Measurements from ENCODE around the gene ZNF12. TPM values are rescaled to one million over a fixed set of nuclear protein-coding genes. Genes with fewer than 3 reads are reported as not detected.
"Not testable (repeated sequence)": the region's sequence is repeated elsewhere in the genome, so short reads cannot be mapped to it uniquely, and the experiment has no call there.

Gene ZNF12
- 8.0 and 12.5 TPM in 2 replicates for total RNA-seq

DNA sequence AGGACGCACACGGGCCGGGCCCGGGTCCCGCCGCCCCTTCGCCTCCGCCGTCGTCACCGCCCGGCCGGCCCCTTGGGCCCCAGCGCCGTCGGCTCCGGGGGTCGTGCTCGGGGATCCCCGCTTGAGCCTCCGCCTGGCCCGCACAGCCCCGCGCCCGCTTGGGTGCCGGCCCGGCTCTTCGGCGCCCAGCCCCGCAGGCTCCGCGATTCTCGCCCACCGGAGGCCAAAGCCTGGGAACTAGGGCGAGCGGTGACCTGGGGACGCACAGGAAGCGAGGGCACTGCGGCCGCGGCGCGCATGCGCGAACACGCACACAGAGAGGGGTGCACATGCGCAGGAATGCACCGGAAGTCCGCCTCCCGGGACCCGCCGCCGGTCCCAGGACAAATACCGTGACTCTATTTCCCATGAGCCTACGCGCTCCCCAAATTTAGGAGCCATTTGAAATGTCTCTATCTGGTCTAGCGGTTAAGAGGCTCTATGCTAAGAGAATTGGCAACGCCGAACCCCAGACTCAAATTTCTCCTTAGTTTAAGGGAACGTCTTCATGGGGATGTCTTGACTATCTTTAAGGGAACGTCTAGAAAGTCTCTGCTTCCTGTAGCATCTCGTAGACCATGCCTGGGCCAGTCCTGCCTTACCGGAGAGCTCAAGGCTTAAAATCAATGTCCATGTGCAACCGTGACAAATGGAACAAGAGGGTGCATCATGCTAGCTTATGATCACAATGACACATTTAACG lies at the start of gene ZNF12:
TSS of gene ZNF12 (minus strand) at position 282 of the 742 bp plus-strand sequence. CDS start 1,774 bp downstream, outside the sequence.
- peak; percentile 45 for DNase-seq (ENCODE audit: low read depth)
- peak within 1 kb of the TSS; percentile 99 for H3K4me3 ChIP-seq (ENCODE audit: low read depth, low read length)
- TF ChIP-seq, protein P1, sequence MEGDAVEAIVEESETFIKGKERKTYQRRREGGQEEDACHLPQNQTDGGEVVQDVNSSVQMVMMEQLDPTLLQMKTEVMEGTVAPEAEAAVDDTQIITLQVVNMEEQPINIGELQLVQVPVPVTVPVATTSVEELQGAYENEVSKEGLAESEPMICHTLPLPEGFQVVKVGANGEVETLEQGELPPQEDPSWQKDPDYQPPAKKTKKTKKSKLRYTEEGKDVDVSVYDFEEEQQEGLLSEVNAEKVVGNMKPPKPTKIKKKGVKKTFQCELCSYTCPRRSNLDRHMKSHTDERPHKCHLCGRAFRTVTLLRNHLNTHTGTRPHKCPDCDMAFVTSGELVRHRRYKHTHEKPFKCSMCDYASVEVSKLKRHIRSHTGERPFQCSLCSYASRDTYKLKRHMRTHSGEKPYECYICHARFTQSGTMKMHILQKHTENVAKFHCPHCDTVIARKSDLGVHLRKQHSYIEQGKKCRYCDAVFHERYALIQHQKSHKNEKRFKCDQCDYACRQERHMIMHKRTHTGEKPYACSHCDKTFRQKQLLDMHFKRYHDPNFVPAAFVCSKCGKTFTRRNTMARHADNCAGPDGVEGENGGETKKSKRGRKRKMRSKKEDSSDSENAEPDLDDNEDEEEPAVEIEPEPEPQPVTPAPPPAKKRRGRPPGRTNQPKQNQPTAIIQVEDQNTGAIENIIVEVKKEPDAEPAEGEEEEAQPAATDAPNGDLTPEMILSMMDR (conservative IDR thresholded peaks at IDR 0.05; ENCODE audit: low read depth, low read length) = no peak

DNA sequence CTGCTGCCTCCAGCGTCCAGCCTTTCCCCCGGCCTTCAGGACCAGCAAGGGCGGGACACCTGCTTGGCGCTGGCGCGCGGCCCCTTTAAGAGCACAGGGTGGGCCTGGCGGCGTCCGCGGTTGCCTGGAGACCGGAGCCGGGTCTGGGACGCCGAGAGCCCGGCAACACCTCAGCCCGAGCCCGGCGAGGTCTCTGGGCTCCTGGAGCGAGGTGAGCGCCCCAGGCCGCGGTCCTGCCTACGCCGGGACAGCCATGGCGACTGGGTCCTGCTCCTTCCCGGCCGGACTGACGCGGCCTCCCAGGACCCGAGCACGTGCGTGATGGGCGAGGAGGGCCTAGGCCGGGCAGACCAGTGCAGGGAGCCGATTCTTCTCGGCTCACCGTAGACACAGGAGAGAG lies 47.2 kb upstream of the ZNF12 start, which contains the start of gene RSPH10B2:
TSS of gene RSPH10B2 (plus strand) at position 140 of the 400 bp plus-strand sequence. CDS start 3,575 bp downstream, outside the sequence.
- DNase-seq (ENCODE audit: low read depth); H3K4me3 ChIP-seq (ENCODE audit: low read depth, low read length): not testable (repeated sequence)

DNA sequence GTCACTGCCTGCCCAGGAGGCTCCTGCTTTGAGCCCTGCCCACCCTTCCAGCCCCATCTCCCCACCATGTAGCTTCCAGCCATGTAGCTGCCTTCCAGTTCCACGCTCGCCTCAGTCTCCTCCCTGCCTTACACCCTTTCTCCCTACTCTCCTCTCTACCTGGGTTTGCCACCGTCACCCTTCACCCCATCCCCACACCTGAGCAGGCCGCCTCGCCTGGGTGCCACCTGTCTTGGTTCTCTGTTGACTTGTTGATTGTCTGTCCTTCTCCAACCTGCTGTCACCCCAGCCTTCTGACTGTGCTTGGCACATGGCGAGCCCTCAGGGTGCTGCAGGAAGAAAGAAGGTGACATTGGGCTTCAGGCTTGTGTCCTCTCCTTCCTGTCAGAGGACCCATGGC lies 43.4 kb upstream of the ZNF12 start:
- H3K4me3 ChIP-seq (ENCODE audit: low read depth, low read length); DNase-seq (ENCODE audit: low read depth): not testable (repeated sequence)

DNA sequence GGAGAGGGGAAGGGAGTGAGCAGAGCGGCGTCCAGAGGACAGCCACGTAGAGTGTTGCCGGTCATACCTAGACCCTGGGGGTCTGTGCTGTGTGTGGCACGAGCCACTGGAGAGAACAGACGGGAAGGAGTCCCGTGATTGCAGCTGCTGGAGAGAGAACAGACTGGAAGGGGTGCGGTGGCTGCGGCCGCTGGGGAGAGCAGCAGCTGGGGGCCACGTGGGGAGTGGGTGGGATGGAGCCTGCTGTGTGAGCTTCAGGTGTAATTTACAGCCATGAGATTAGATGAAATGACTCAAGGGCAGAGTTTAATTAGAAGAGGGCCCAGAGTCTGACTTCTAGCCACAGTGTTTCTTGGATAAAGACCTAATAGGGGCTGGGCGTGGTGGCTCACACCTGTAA lies 42.6 kb upstream of the ZNF12 start:
- DNase-seq (ENCODE audit: low read depth); H3K4me3 ChIP-seq (ENCODE audit: low read depth, low read length): not testable (repeated sequence)

DNA sequence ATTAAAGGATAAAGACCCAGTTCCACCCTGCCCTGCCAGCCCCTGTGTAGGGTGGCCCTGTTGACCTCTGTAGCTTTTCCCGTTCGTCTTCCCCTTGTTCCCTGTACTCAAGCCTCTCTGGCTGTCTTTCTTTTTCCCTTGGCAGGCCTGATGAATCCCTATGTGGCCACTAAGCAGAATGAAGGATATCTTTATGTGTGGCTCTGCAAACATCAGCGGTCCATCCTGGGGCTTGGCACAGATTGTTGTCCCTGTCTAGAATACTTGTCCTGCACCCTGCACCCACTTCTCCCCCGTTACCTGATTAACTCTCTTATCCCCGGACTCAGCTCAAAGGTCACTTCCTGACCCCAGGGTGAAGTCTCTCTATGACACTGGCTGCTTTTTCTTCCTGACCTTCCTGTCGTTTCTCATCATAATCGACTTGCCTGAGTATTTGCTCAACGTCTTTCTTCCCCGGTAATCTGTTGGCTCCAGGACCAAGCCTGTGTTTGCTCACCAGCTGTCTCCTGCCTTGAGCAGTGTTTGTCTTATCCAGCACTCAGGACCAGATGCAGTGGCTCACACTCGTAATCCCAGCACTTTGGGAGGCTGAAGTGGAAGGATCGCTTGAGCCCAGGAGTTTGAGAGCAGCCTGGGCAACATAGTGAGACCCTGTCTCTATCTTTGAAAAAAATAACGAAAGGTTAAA lies 37.8 kb upstream of the ZNF12 start:
- not testable (repeated sequence) for H3K4me3 ChIP-seq (ENCODE audit: low read depth, low read length); DNase-seq (ENCODE audit: low read depth)

DNA sequence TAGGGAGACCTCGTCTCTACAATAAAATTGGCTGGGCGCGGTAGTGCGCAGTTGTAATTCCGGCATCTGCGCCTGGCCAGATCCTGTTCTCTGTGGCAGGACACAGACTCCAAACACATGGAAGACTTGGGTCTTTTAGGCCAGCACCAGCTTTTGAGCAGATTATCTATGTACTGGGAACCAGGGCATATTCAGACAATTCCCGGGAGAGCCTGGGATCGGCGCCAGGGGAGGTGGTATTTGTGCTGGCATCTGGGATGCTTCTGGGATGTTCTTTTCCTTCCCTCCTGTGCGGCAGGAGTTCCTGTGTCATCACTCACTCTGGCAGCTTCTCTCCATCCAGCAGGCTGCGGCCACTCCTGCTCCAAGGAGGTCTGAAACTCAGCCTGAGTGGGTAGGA lies 31.7 kb upstream of the ZNF12 start:
- not testable (repeated sequence) for DNase-seq (ENCODE audit: low read depth); H3K4me3 ChIP-seq (ENCODE audit: low read depth, low read length)

DNA sequence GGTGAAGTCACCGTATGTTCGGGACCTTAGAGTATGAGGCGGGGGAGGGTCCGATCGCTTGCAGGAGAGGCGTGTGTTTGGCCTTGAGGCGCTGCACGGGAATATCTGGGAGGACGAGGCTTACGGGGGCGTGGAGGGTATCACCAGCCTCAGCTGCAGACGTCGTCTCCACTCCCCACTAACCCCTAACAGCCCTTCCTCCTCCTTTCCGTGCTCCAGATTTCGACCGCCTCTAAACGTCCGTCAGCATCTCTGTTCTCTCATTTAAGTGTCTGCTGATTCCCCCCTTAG lies 23.5 kb upstream of the ZNF12 start:
- H3K4me3 ChIP-seq (ENCODE audit: low read depth, low read length) = peak overlapping the region; percentile 93
- TF ChIP-seq, protein P1 (conservative IDR thresholded peaks at IDR 0.05; ENCODE audit: low read depth, low read length) = no peak
- DNase-seq (ENCODE audit: low read depth) = no peak

DNA sequence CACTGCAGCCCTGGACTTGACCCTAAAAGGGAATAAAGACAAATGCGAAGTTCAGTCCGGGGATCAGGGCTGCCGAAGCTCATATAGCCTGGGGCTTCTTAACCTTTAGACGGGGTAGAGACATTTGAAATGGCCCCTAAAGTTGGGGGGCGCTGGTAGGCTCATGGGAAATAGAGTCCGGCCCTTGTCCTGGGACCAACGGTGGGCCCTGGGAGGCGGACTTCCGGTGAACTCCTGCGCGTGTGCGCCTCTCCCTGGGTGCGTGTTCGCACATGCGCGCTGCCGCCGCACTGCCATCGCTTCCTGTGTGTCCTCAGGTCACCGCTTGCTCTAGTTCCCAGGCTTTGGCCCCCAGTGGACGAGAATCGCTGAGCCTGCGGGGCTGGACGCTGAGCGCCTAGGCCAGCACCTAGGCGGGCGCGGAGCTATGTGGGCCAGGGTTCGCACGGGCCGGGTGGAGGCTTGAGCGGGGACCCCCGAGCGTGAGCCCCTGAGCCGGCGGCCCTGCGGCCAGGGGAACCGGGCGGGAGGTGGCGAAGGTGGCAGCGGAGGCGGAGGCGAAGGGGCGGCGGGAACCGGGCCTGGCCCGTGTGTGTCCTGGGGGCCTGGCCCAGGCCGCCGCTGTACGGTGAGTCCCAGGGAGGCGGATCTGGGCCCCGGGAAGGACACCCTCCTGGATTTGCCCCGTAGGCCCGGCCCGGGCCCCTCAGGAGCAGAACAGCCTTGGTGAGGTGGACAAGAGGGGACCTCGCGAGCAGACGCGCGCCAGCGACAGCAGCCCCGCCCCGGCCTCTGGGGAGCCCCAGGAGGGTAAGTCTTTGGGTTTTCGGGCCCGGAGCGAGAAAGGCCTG lies 23.0 kb upstream of the ZNF12 start:
- peak; percentile 72 for DNase-seq (ENCODE audit: low read depth)
- H3K4me3 ChIP-seq (ENCODE audit: low read depth, low read length) = peak overlapping the region; percentile 93
- TF ChIP-seq, protein P1 (conservative IDR thresholded peaks at IDR 0.05; ENCODE audit: low read depth, low read length) = no peak

DNA sequence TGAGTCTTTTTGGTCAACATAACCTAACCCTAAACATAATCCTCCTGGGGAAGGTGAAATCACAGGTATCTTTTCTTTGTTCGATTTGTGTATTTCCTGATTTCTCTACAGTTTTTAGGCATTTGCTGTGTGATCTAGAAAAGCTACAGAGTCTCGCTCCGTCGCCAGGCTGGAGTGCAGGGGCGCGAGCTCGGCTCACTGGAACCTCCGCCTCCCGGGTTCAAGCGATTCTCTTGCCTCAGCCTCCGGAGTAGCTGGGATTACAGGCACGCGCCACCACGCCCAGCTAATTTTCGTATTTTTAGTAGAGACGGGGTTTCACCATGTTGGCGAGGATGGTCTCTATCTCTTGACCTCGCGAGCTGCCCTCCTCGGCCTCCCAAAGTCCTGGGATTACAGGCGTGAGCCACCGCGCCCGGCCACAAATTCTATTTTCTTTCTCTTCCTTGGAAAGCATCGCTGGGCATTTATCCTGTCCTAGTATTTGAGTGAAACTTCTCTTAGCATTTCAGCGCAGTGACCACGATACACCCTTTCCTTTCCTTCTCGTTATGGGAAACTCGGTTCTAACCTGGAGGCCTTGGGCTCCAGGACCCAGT lies 22.2 kb upstream of the ZNF12 start:
- peak overlapping the region; percentile 93 for H3K4me3 ChIP-seq (ENCODE audit: low read depth, low read length)
- not testable (repeated sequence) for DNase-seq (ENCODE audit: low read depth)

DNA sequence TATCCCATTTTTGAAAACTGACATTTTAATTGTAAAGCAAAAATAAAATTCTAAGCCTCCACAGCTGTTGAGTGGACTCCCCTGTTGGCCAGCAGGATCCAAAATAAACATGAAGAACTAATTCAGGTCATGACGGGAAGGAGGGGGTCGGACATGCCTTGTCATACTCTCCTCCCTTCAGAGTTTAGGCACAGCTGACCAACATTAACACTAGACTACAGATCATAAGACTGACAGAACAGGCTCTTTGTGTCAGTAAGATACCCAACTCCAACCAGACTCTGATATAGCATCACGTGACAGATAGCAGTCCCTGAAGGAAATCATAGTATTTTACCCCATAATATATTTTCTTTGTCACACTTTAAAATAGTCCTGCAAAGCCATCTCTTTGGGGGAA lies 20.9 kb upstream of the ZNF12 start:
- DNase-seq (ENCODE audit: low read depth) = no peak
- TF ChIP-seq, protein P1 (conservative IDR thresholded peaks at IDR 0.05; ENCODE audit: low read depth, low read length) = no peak
- no peak overlapping the region for H3K4me3 ChIP-seq (ENCODE audit: low read depth, low read length)

DNA sequence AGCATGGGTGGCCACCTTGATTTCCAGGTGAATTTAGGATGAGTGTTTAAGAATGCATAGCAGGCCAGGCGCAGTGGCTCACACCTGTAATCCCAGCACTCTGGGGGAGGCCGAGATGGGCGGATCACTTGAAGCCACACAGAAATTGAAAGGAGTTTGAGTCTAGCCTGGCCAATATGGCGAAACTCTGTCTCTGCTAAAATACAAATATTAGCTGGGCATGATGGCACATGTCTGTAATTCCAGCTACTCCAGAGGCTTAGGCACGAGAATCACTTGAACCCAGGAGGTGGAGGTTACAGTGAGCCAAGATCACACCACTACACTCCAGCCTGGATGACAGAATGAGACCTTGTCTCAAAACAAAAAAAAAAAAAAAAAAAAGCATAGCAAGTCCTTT lies 19.6 kb upstream of the ZNF12 start:
- not testable (repeated sequence) for H3K4me3 ChIP-seq (ENCODE audit: low read depth, low read length); DNase-seq (ENCODE audit: low read depth)
